Measurements from ENCODE around the gene PYGO2.
A peak's percentile ranks its signal among the peaks of the same experiment; 100 is the strongest.
"Not testable (repeated sequence)": the region's sequence is repeated elsewhere in the genome, so short reads cannot be mapped to it uniquely, and the experiment has no call there.

The PYGO2 gene

GRCh38 chr1:154940213-154940560 lies 21.4 kb downstream of the PYGO2 start:
- DNase-seq: no peak

- DNase-seq: no peak
Measured at GRCh38 chr1:154938604-154939399, 22.8 kb downstream of the PYGO2 start.

GRCh38 chr1:154937988-154938386 lies 23.6 kb downstream of the PYGO2 start:
- DNase-seq: no peak

- peak; percentile 90 for DNase-seq
Measured at GRCh38 chr1:154937085-154937987, 24.2 kb downstream of the PYGO2 start.

GRCh38 chr1:154936555-154937084 lies 25.0 kb downstream of the PYGO2 start, which contains the start of gene PMVK:
PMVK (minus strand) TSS chr1:154936719; CDS start chr1:154936685, 34 bp downstream.
- DNase-seq: peak; percentile 95

GRCh38 chr1:154935749-154936554 lies 25.6 kb downstream of the PYGO2 start:
- DNase-seq: no peak

- DNase-seq: no peak
Measured at GRCh38 chr1:154934358-154934948, 27.1 kb downstream of the PYGO2 start.

- DNase-seq: no peak
Measured at GRCh38 chr1:154931940-154932487, 29.6 kb downstream of the PYGO2 start.

GRCh38 chr1:154926201-154926600 lies 35.4 kb downstream of the PYGO2 start:
- no peak for DNase-seq

GRCh38 chr1:154925335-154926170 lies 36.0 kb downstream of the PYGO2 start:
- no peak for DNase-seq

GRCh38 chr1:154923695-154924094 lies 37.9 kb downstream of the PYGO2 start:
- DNase-seq: no peak

- no peak for DNase-seq
Measured at GRCh38 chr1:154913273-154913672, 48.3 kb downstream of the PYGO2 start.

- DNase-seq: no peak
Measured at GRCh38 chr1:154912755-154913154, 48.8 kb downstream of the PYGO2 start.

GRCh38 chr1:154911691-154912550 lies 49.7 kb downstream of the PYGO2 start:
- no peak for DNase-seq

GRCh38 chr1:154910851-154911250 lies 50.7 kb downstream of the PYGO2 start:
- DNase-seq: no peak

GRCh38 chr1:154908937-154909336 lies 52.6 kb downstream of the PYGO2 start:
- DNase-seq: no peak

- DNase-seq: not testable (repeated sequence)
Measured at GRCh38 chr1:154908129-154908528, 53.5 kb downstream of the PYGO2 start.

Measured in NCI-H2107 (cell line).